DND-41 (cell line): ENCODE data around the gene MSH5.
"Not testable (repeated sequence)": the region's sequence is repeated elsewhere in the genome, so short reads cannot be mapped to it uniquely, and the experiment has no call there.

ENCODE experiments used
- CTCF ChIP-seq: IDR thresholded peaks from 2 replicates; pipeline ENCODE4 v1.5.1; 2012; ENCODE audit warnings: borderline replicate concordance, low read length, moderate library complexity, mild to moderate bottlenecking; ENCODE audit not compliant: poor library complexity, severe bottlenecking; ENCODE audit errors: extremely low read depth
- EZH2 ChIP-seq: IDR thresholded peaks from 3 replicates; pipeline ENCODE4 v1.6.1; 2012; ENCODE audit warnings: borderline replicate concordance, low read depth, mild to moderate bottlenecking, moderate library complexity, low read length, inconsistent platforms; ENCODE audit not compliant: severe bottlenecking

GRCh38 chr6:31808599-31808998 is 68.8 kb downstream of the MSH5 start:
- not testable (repeated sequence) for TF ChIP-seq CTCF, EZH2
